Stimulated activated effector memory CD8-positive, alpha-beta T cell treated with anti-CD3 and anti-CD28 coated beads, Interleukin-12 subunit alpha, Interleukin-12 subunit beta, amount 100 ng/mL, for 72 hours (primary cell): ENCODE measurements around the gene MYL1.

Experiments
- ATAC-seq: fragments of 150-1000 bp; cut with Tn5 transposase; 2 replicates; pipeline ENCODE4 v1.10.0; 2021
- DNase-seq, 2 donors: peaks; one replicate each; pipeline ENCODE4 v3.0.0; 2021 to 2022; ENCODE audit warnings: low spot score in 2 of 2
- H3K27ac Mint-ChIP-seq: one replicate; pipeline ENCODE4 v1.8.0; 2022; ENCODE audit warnings: mild to moderate bottlenecking, mixed read lengths
- H3K36me3 Mint-ChIP-seq: one replicate; pipeline ENCODE4 v1.8.0; 2022; ENCODE audit warnings: mild to moderate bottlenecking, mixed read lengths
- H3K4me1 Mint-ChIP-seq: one replicate; pipeline ENCODE4 v1.8.0; 2022; ENCODE audit warnings: mixed read lengths
- H3K4me3 Mint-ChIP-seq: one replicate; pipeline ENCODE4 v1.8.0; 2022; ENCODE audit warnings: mild to moderate bottlenecking, mixed read lengths
- H3K9me3 Mint-ChIP-seq: one replicate; pipeline ENCODE4 v1.8.0; 2022; ENCODE audit warnings: mixed read lengths

Gene MYL1

GRCh38 chr2:210315015-210315788 lies at the start of gene MYL1:
Gene MYL1 (minus strand): TSS chr2:210315174. CDS start chr2:210315042, 132 bp downstream.
- no peak for ATAC-seq
- H3K4me3 Mint-ChIP-seq: no peak within 1 kb of the TSS

DNA sequence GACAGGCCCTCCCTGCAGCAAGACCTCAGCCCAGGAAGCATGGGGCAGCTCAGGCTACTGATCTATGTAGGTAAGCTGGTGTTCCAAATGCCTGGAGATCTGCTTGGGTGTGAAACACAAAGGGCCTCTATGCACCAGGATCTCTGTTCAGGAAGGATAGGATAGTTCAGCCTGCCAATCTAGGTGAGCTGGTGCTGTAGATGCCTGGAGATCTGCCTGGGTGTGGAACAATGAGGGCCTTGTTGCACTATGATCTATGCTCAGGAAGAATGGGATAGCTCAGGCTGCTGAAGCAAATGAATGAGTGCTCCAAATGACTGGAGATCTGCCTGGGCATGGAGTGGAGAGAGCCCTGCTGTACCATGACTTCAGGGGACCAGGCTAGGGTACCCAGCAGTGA lies 48.9 kb upstream of the MYL1 start:
- Mint-ChIP-seq H3K9me3 (no peaks in the 10 kb centered on the region), H3K36me3 (no peaks in the 10 kb centered on the region), H3K4me1 (no peaks in the 10 kb centered on the region), H3K4me3 (no peak overlapping the region), H3K27ac (no peak overlapping the region)
- ATAC-seq (peak; percentile 21), DNase-seq (no peak)

More at GRCh38 chr2:210315015-210315788, at the start of gene MYL1:
- Mint-ChIP-seq H3K27ac (no peak within 1 kb of the TSS), H3K36me3 (no peaks in the 10 kb centered on the region), H3K9me3 (no peaks in the 10 kb centered on the region), H3K4me1 (no peaks in the 10 kb centered on the region)
- DNase-seq: no peak

DNA sequence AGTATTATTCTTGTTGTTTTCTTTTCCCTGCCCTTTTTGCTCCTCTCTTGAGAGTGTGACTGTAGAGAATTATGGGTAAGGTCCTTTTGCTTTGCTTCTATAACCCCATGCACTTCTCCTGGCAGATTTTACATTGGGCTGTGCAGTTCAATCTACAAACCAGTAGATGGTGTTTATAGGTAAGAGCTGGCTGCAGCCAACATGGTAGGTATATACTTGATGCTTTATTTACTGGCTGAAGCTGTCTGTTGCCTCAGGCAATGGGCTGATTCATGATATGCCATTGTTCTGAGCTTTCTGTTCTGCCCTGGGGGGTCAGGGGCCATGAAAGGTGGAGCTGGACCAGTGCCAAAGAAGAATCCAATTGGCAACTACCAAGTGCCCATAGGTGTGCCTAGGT lies 48.3 kb upstream of the MYL1 start:
- no peak for DNase-seq
- Mint-ChIP-seq H3K4me1 (no peaks in the 10 kb centered on the region), H3K4me3 (no peak overlapping the region), H3K36me3 (no peaks in the 10 kb centered on the region), H3K27ac (no peak overlapping the region), H3K9me3 (no peaks in the 10 kb centered on the region)
- no peak for ATAC-seq

- no peak overlapping the region for H3K27ac Mint-ChIP-seq
- no peaks in the 10 kb centered on the region for H3K36me3 Mint-ChIP-seq
- H3K4me1 Mint-ChIP-seq: no peaks in the 10 kb centered on the region
- no peaks in the 10 kb centered on the region for H3K9me3 Mint-ChIP-seq
- ATAC-seq (peak; percentile 42), DNase-seq (no peak)
- H3K4me3 Mint-ChIP-seq: no peak overlapping the region
Observed at GRCh38 chr2:210360412-210360811, 45.4 kb upstream of the MYL1 start.

DNA sequence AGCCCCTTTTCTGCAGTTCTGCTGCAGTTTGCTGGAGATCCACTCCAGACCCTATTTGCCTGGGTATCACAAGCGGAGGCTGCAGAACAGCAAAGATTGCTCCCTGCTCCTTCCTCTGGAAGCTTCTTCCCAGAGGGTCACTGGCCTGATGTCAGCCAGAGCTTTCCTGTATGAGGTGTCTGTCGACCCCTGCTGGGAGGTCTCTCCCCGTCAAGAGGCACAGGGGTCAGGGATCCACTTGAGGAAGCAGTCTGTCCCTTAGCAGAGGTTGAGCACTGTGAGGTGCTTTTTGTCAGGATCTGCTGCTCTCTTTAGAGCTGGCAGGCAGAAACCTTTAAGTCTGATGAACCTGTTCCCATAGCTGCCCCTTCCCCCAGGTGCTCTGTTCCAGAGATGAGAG lies 42.0 kb upstream of the MYL1 start:
- DNase-seq: no peak
- H3K9me3 Mint-ChIP-seq: no peaks in the 10 kb centered on the region
- no peak for ATAC-seq
- no peaks in the 10 kb centered on the region for H3K36me3 Mint-ChIP-seq
- no peaks in the 10 kb centered on the region for H3K4me1 Mint-ChIP-seq
- no peak overlapping the region for H3K27ac Mint-ChIP-seq
- H3K4me3 Mint-ChIP-seq: no peak overlapping the region

DNA sequence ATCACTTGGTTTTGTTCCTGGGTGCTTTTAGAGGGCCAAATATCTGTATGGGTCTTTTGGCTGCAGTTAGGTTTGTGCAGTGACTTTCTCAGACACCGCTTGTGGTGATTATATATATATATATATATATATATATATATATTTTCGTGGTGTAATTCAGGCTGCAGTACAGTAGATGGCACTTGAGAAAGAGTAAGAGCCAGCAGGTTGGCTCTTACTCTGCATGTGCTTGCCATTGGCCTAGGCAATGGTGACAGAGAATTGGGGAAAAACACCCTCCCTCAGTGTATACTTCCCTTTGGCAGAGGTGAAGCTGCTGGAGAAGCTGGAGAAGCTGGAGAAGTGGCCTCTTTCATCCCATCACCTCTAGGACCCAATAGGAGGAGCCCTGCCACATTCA lies 22.2 kb upstream of the MYL1 start:
- no peak for DNase-seq
- Mint-ChIP-seq H3K9me3 (peaks cover 12% of the 10 kb centered on the region), H3K27ac (no peak overlapping the region), H3K4me3 (no peak overlapping the region), H3K4me1 (no peaks in the 10 kb centered on the region), H3K36me3 (no peaks in the 10 kb centered on the region)
- ATAC-seq: no peak

DNA sequence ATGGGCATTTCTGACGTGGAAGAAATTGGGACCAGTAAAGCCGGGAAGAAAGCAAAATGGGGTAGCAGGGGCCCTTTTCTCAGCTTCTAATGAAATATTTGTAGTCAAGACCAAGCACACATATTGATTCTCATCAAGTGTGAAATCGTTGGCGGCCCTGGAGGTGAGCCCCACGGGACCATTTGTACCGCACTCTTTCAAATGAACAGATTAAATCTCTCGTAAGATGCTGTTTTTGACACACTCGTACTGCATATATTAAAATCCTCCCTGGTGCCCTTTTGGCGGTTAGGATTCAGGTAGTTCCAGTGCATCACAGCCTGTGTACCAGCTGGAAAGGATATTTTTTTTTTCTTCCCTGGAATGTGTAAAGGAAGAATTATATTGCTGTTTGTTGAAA lies 9.9 kb upstream of the MYL1 start:
- DNase-seq: no peak
- ATAC-seq: no peak
- H3K36me3 Mint-ChIP-seq: no peaks in the 10 kb centered on the region
- no peak overlapping the region for H3K27ac Mint-ChIP-seq
- H3K4me1 Mint-ChIP-seq: no peaks in the 10 kb centered on the region
- H3K4me3 Mint-ChIP-seq: no peak overlapping the region
- peaks cover 2% of the 10 kb centered on the region for H3K9me3 Mint-ChIP-seq

DNA sequence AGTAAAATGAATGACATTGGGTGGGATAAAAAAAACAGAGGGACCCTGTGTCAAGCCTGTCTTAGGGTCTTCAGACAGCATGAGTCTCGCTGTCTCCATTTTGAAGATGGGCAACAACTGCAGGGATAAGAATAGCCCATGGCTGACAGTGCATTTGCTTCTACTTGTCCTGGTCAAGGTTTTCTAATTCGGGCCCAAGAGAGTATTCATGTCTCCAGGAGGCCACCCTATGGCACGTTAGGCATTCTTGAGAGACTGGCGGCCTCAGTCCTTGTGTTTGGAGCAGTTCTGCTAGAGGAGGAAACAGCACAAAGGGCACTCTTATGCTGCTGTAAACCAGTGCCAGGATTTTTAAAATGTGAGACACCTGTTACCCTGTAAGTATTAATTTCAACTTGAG lies 9.5 kb upstream of the MYL1 start:
- Mint-ChIP-seq H3K36me3 (no peaks in the 10 kb centered on the region), H3K9me3 (peaks cover 2% of the 10 kb centered on the region), H3K27ac (no peak overlapping the region), H3K4me1 (no peaks in the 10 kb centered on the region), H3K4me3 (no peak overlapping the region)
- ATAC-seq (no peak), DNase-seq (no peak)

DNA sequence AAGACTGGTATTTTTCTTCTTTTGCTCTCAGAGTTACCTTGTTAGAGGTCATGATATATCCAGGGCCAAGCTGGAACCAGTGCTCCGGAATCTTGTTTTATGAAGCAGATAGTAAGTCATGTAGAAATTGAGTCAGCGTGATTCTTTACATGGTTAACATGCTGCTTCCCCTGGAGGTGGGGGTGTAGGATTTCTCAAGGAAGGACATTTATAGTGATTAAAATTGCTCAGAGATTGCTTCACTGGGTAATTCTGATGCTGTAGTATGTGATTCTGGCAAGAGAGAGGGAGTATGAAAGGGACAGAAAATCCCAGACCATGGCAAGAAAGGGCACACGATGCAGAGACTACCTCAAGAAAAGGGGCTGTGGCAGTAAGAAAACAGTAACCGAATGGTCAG lies 8.0 kb upstream of the MYL1 start:
- ATAC-seq (no peak), DNase-seq (no peak)
- Mint-ChIP-seq H3K9me3 (peaks cover 2% of the 10 kb centered on the region), H3K36me3 (no peaks in the 10 kb centered on the region), H3K4me1 (no peaks in the 10 kb centered on the region), H3K27ac (no peak overlapping the region), H3K4me3 (no peak overlapping the region)

DNA sequence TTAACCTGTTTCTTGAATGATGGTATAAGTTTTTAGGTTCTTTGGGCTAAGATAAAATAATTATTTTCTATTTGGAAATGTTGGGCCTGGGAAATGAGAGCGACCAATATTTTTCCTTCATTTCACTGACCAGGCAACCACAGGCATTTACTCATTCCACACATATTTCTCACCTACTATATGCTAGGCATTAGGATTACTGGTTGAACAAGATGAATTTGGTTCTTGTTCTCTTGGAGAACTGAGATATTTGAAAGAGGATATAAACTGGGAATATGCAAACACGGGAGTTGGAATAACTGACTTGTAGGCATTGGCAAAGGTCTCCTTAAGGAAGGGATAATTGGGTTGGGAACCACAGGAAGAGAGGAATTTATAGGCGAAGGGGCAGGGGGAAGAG lies 3.9 kb upstream of the MYL1 start:
- Mint-ChIP-seq H3K36me3 (no peaks in the 10 kb centered on the region), H3K4me3 (no peak overlapping the region), H3K27ac (no peak overlapping the region), H3K4me1 (no peaks in the 10 kb centered on the region), H3K9me3 (peaks cover under 1% of the 10 kb centered on the region)
- no peak for DNase-seq
- no peak for ATAC-seq

DNA sequence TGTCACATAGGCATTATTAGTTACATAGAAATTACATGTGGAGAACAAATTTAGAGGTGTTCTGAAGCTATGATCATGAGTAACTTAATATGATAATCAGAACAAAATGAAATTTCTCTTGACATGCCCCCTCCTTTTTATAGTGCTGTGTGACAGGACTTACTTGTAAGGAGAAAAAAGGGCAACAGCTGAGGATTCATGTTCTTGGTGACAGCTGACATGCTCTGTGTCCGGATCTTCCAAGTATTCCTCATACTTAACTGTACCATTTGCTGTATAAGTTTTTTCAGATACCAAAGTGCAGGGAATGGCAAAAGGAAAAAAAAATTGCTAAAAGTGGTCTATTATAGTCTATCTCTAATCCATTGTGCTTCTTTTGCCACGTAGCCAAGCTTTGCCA lies 3.5 kb upstream of the MYL1 start:
- ATAC-seq: no peak

GRCh38 chr2:210310550-210310949 lies 4.4 kb downstream of the MYL1 start:
- Mint-ChIP-seq H3K4me3 (no peak overlapping the region), H3K36me3 (no peaks in the 10 kb centered on the region), H3K4me1 (no peaks in the 10 kb centered on the region), H3K27ac (no peak overlapping the region), H3K9me3 (no peaks in the 10 kb centered on the region)
- ATAC-seq (no peak), DNase-seq (no peak)

More for the DNA sequence above, 3.5 kb upstream of the MYL1 start:
- DNase-seq: no peak
- Mint-ChIP-seq H3K4me3 (no peak overlapping the region), H3K4me1 (no peaks in the 10 kb centered on the region), H3K9me3 (no peaks in the 10 kb centered on the region), H3K27ac (no peak overlapping the region), H3K36me3 (no peaks in the 10 kb centered on the region)

DNA sequence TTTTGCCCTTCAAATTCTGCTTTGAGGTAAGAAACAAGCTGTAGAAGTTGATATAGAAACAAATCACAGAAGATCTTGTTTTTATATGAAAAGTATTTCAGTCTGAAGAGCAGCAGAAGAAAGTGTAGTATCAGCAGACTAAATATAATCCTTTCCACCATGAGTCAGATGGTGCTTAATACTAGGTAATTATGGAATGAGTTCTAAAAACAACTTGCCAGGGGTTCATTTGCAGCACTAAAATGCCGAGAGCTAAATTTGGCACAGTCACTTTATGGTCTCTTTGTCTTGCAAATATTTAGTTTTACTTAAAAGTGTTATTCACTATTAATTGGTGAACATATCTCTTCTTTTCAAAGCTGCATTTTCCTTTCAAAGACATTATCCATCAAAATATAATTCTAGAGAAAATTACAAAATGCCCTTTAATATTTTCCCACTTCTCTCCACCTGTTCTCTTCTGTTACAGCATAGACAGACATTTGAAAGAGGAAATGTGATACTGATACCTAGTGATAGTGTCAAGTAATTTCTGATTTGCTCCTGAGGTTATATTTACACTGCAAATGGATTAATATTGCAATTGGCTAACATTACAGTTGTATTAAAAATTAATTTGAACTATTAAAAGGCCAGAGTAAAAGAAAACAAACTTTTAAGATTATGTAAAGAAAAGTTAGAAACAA lies 5.3 kb downstream of the MYL1 start:
- no peak for ATAC-seq
- Mint-ChIP-seq H3K4me1 (no peaks in the 10 kb centered on the region), H3K4me3 (no peak overlapping the region), H3K36me3 (no peaks in the 10 kb centered on the region), H3K27ac (no peak overlapping the region), H3K9me3 (no peaks in the 10 kb centered on the region)
- no peak for DNase-seq

- H3K27ac Mint-ChIP-seq: no peak overlapping the region
- H3K36me3 Mint-ChIP-seq: no peaks in the 10 kb centered on the region
- no peak overlapping the region for H3K4me3 Mint-ChIP-seq
- DNase-seq: no peak
- ATAC-seq: no peak
- no peaks in the 10 kb centered on the region for H3K9me3 Mint-ChIP-seq
- no peaks in the 10 kb centered on the region for H3K4me1 Mint-ChIP-seq
Observed at GRCh38 chr2:210303498-210303897, 11.5 kb downstream of the MYL1 start.

- no peaks in the 10 kb centered on the region for H3K4me1 Mint-ChIP-seq
- no peak overlapping the region for H3K27ac Mint-ChIP-seq
- no peaks in the 10 kb centered on the region for H3K36me3 Mint-ChIP-seq
- no peak for ATAC-seq
- H3K9me3 Mint-ChIP-seq: no peaks in the 10 kb centered on the region
- no peak overlapping the region for H3K4me3 Mint-ChIP-seq
- DNase-seq: no peak
Observed at GRCh38 chr2:210302326-210302725, 12.6 kb downstream of the MYL1 start.

- Mint-ChIP-seq H3K36me3 (no peaks in the 10 kb centered on the region), H3K9me3 (no peaks in the 10 kb centered on the region), H3K27ac (no peak overlapping the region), H3K4me1 (no peaks in the 10 kb centered on the region), H3K4me3 (no peak overlapping the region)
- ATAC-seq (no peak), DNase-seq (no peak)
Observed at GRCh38 chr2:210299866-210300373, 15.1 kb downstream of the MYL1 start.
